GM18517 (cell line): ENCODE data around the gene MPPED2.

Source experiments
- ATAC-seq: cut with Tn5 transposase; IDR thresholded peaks from one replicate; pipeline ENCODE4 v1.9.1; 2021; ENCODE audit warnings: mild to moderate bottlenecking, moderate library complexity; ENCODE audit not compliant: unreplicated experiment

Gene MPPED2, protein sequence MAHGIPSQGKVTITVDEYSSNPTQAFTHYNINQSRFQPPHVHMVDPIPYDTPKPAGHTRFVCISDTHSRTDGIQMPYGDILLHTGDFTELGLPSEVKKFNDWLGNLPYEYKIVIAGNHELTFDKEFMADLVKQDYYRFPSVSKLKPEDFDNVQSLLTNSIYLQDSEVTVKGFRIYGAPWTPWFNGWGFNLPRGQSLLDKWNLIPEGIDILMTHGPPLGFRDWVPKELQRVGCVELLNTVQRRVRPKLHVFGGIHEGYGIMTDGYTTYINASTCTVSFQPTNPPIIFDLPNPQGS

DNA sequence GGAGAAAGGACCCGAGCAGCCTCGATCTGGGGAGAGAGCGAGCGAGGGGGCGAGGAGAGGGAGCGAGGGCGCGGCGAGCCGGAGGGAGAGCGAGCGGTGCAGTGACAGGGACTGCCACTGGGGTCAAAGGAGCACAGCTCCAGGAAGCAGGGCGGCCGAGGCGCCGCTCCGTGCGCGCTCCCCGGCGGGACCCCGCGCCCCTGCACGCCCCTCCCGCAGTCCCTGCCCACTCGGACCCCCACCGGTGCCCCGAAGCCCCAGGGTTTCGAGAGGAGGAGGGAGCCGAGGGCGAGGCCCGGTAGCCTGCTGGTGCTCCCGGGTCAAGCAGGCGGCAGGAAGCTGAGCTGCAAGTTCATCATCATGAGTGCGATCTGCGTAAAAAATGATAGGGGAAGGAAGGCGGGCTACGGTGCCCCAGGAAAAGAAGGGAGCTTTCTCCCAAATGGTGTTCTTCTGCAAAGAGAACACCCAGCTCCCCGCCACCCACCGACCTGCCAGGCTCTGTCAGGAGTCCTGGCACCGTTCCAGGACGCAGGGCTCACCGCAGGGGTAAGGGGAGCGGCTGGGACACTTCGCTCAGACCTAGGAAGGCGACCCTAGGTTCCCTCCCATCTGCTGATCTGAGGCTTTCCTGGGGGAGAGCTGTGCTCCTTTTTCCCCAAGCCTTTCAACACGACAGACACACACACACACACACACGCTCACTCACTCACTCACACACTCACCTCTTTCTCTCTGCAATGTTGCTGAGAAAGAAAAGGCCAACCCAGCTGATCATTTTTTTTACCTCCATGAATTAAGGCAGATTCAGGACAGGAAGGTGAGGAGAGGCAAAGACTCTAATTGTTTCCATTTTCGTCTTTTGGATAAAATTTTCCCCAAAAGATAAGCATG is at the start of gene MPPED2:
MPPED2 (minus strand) TSS at position 103 of the 894 bp plus-strand sequence. CDS start 5,980 bp downstream, outside the sequence.
- ATAC-seq: peak; percentile 88

DNA sequence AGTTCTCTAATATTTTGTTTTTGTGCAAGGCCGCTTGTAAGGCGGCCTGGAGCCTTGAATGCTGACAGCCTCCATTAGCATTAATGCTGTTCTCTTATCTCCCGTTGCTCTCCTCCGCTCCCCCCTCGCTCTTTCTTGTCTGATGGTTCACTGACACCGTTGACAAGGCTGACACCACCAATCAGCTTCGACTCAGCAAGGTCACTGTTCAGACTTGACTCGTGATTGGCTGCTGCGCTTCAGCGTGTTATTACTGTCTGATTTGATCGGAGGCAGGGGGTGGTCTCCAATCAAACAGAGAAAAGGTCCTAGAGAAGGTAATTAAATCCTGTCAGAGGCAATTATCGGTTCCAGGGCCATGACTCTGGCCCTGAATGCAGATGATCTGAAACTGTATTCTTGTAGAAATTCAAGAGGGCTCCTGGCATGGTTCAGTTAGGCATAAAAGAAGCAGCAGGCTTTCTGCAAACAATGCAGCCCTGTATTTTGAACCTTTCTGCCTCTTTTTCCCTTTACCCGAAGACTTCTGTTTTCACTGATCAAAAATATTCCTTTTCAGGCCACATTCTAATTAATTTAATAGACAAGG is 49.3 kb upstream of the MPPED2 start:
- ATAC-seq: no peak

DNA sequence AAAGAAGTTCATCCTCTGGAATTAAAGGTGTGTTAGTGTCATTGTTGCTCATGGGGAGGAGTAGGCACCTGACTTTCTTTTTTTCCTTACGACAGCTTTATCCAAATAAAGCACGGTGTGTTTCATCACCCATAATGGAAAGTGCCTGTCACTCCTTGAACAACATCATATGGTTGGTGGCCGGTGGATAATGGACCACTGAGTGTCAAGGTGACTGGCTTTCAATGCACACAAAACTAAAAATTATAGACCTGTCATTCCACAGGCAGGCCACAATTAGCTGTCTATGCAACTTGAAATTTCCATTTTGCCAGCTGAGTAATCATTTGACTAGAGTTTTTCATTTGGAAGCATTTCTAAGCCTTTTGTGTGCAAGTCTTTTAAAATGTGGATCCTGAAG is 45.0 kb upstream of the MPPED2 start:
- no peak for ATAC-seq

DNA sequence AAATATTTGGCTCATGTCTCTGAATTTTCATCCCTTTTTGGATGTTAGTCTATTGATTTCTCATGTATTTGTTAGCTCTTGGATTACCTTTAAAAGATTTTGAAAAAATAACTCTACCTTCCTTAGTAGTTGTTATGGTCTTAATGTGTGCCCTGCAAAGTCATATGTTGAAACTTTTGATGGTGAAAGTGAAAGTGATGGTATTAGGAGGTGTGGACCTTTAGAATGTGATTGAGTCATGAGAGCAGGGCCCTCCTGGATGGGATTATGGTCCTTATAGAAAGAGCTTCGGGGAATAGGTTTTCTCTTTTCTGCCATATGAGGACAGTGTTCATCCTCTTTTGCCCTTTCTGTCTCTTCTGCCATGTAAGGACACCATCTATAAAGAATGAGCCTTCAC is 33.6 kb upstream of the MPPED2 start:
- no peak for ATAC-seq

- no peak for ATAC-seq
Observed at GRCh38 chr11:30617762-30618161, 31.6 kb upstream of the MPPED2 start.

DNA sequence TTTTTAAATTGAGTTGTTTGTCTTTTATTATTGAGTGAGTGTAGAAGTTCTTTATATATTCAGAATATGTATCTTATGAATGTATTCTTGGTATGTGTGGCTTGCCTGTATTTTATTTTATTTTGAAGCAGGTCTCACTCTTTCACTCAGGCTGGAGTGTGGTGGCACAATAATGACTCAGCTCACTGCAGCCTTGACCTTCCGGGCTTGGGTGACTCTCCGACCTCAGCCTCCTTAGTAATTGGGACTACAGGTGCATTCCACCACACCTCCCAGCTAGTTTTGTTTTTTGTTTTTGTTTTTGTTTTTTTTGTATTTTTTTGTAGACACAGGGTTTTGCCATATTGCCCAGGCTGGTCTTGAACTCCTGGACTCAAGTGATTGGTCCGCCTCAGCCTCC is 24.5 kb upstream of the MPPED2 start:
- ATAC-seq: no peak

DNA sequence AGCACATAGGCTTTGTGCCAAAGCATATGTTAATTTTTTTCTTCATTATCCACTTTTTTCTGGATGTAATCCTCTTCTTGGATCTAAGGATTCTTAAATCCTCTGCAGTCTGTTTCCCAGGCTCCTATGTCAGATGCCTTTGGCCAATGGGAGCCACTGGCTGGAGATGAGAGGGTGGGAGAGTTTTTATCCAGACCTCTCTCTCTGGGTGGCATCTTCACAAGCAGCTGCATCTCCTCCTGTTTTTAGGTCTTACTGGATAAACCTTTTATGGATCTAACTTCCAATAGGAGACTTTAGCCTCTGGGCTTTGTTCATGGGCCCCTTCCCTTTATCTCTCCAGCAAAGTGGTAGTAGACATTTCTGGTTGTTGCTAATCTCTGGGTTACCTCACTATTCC is 22.4 kb upstream of the MPPED2 start:
- ATAC-seq: no peak

DNA sequence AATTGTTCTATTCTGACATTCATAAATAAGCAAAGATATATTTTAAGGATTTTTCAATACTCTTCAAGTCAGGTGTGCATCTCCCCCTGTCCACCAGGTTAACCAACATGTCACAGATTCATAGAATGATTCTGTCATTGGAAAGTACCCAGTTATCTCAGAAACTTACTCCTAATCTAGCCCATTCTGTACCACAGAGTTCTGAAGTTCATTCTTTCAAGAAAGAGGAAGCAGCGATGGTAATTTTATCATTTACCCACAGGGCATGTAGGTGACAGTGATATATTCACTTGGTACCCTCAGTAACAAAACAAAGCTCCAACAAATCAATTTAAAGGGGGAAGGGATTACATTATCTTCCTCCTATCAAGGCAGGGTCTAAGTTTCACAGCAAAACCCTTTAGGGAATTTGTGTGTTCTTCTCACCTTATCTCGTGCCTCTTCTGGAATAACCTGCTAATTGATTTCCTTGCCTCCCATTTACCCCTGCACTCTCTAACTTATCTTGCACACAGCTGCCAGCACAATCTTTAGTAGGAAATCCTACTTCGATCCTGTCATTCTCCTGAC is 19.0 kb upstream of the MPPED2 start:
- ATAC-seq: peak; percentile 57

- no peak for ATAC-seq
Observed at GRCh38 chr11:30603357-30603756, 17.2 kb upstream of the MPPED2 start.

DNA sequence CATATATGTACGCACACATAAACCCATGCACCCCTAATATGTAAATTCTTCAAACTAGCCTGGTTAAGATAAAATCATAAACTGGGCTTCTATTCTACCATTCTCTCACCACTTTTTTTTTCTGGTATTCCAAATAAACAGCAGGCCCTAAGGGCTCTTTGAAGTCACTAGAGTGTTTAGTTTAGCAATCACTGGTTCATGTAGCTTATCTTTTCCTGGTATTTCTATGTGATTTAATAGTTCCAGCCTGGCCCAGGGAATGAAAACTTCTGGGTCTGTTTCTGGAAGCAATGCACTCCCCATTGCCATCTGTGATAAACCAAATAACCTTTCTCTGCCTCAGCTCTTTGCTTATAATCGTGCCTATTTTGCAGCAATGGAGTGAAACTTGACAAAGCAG is 10.7 kb upstream of the MPPED2 start:
- no peak for ATAC-seq

- ATAC-seq: no peak
Observed at GRCh38 chr11:30595934-30596333, 9.8 kb upstream of the MPPED2 start.

- no peak for ATAC-seq
Observed at GRCh38 chr11:30594646-30595411, 8.7 kb upstream of the MPPED2 start.

GRCh38 chr11:30587269-30587812 is 1.2 kb upstream of the MPPED2 start:
- ATAC-seq: no peak

DNA sequence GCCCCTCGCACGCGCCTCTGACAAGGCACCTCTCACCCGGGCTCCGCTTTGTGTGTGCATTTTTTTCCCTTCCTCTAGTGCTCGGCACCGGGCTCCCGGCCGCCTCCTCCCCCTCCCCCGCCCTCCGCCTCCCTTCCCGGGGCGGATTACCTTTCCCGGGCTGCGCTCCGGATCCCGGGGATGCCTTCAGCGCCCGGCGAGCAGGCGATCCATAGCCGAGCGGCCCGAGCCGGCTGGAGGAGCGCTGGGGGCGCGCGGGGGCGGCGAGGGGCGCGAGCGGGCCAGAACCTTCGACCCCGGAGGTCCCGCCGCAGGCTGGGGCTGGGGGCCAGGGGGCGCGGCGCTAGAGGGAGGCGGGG is 282 bp downstream of the MPPED2 start:
- ATAC-seq: peak; percentile 22

GRCh38 chr11:30585125-30585891 is 845 bp downstream of the MPPED2 start:
- ATAC-seq: no peak

DNA sequence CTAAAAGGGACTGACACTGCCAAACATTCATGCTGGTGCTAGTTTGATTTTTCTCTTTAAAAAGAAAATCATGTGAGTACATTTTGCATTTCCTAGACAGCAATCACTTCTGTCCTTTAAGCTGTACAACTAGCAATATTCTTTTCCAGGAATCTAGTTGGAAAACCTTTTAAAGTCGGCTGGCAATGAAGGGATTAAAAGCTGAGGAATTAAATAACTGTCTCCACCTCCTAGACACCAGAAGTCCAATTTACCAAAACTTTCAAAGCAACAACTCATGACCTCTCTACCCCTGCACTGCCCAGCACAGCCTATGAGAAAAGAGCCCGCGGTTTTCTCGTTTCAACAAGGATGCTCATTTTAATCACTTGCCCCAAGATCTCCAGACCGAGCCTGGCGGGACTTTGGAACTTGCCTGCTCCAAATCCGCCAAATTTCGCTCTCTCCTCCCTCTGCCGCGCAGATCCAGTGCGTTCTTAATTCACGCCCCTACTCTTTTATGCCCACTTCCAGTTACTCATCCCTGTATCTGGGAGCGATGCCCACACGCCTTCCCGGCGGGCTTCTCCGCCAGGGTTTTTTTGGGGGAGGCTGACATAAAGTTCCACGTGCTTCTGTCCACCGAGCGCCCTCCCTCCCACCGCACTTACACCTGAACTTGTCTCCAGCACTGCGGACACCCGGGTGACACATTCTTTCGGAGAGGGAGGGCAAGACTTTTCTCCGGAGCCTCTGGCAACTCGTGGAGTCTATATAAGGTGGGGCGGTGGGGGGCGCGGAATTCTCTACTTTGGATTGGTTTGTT is 2.5 kb downstream of the MPPED2 start:
- no peak for ATAC-seq

DNA sequence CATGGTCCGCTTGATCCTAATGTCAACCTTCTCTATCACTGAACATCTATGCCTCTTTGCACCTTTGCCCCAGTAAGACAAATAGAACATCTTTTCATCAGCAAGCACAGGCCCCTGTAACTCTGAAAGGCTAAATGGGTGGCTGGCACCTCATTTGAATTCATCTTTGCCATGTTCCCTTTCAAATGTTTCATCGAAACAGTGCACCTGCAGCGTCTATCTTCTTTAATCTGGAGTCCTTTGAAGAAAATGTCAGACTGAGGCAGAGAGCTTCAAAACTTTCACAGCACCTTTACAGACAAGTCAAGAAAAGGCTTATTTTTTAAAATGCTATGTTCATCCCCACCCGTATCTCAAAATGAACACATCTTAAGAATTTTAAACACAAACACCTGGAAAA is 3.4 kb downstream of the MPPED2 start:
- no peak for ATAC-seq

DNA sequence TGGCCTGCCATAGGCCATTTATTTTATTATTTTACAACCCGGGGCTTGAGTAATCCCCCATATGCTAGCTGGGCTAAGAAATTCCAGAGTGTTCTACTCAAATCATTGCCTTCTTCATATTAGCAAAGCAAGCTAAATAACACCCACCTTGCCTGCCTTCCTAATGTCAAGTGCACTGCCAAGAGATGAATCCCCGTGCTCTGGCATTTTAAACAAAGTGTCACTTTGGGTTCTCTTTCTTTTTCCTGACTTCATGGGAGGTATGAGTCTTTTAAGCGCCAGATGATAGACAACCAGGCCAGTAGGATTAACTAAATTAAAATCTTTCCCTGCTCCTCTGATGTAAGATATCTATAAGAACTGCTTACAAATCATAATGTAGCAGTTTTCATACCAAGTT is 4.5 kb downstream of the MPPED2 start:
- no peak for ATAC-seq

DNA sequence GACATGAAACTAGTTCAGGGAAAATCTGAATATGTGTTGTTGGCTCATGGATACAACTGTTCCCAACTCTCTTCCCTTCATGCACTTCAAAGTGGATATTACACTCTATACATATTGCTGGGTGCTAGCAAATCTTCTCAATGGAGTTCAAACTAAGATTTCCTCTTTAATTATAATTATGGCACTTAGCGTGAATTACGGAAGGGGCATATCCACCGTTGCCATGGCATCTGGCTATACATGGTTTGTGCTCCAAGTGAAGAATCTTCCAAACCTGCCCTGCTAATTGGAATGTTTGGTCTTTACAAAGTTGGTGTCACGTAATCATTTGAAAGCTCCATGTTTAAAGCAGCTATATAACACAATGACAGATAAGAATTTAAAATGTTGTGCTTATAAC is 5.6 kb downstream of the MPPED2 start:
- no peak for ATAC-seq
